Measurements from ENCODE around the gene AQP3. TPM values are rescaled to one million over a fixed set of nuclear protein-coding genes. Genes with fewer than 3 reads are reported as not detected.

AQP3 gene
- total RNA-seq, 1 experiment from 2014 or later = 1.0 TPM

- in situ Hi-C loops (cut with HindIII; ENCODE audit: low pct_unique_long_range_greater_than_20kb, low sequenced_read_pairs) = no loop called here
- no peak overlapping the region for H3K4me3 ChIP-seq (ENCODE audit: low read depth in 2 of 2, low read length in 2 of 2)
- H3K4me1 ChIP-seq (ENCODE audit: control insufficient read depth, insufficient read depth, low read length) = peaks cover 7% of the 10 kb centered on the region; the same call in 1 of the 2 replicates
- intact Hi-C loops (cut with micrococcal nuclease; ENCODE audit: unreplicated experiment) = no loop called here
- POLR2A ChIA-PET = no interaction called here
- H3K36me3 ChIP-seq (ENCODE audit: control insufficient read depth, insufficient read depth, low read length) = peaks cover 17% of the 10 kb centered on the region
- no peak overlapping the region for H3K27ac ChIP-seq (ENCODE audit: low read length)
- TF ChIP-seq TCF7L2 (IDR thresholded peaks at IDR 0.05; ENCODE audit: low read depth, low read length) (no peak), POLR2AphosphoS5 (IDR thresholded peaks at IDR 0.05; ENCODE audit: low read depth, low read length) (no peak), REST (IDR thresholded peaks at IDR 0.05; ENCODE audit: insufficient read depth in 1 of 2, low read depth in 2 of 2, low read length in 1 of 2) (no peak), SIN3A (IDR thresholded peaks at IDR 0.05; ENCODE audit: borderline replicate concordance, insufficient read depth, low read depth, low read length) (no peak), CTCF (IDR thresholded peaks at IDR 0.05) (no peak)
- CTCF ChIA-PET = interaction anchor here (0.6 kb wide), 2 partner anchors 44 to 173 kb away, joined by 3 to 20 read pairs; partner anchors contain the start of gene NFX1
- ATAC-seq (no peak), DNase-seq (ENCODE audit: low read depth, low spot score) (no peak)
- H3K9me3 ChIP-seq (ENCODE audit: control insufficient read depth, insufficient read depth, low read depth, low read length) = no peaks in the 10 kb centered on the region
- H3K27me3 ChIP-seq (ENCODE audit: control insufficient read depth, insufficient read depth, low read length) = no peaks in the 10 kb centered on the region
- BruUV-seq (replicated peaks) = no TSS peak
Observed at GRCh38 chr9:33463151-33463550, 15.8 kb upstream of the AQP3 start.

- no peaks in the 10 kb centered on the region for H3K9me3 ChIP-seq (ENCODE audit: control insufficient read depth, insufficient read depth, low read depth, low read length)
- intact Hi-C loops (cut with micrococcal nuclease; ENCODE audit: unreplicated experiment) (no loop called here), in situ Hi-C loops (cut with HindIII; ENCODE audit: low pct_unique_long_range_greater_than_20kb, low sequenced_read_pairs) (no loop called here)
- POLR2A ChIA-PET = interaction anchor here (0.6 kb wide), 1 partner anchor 58 kb away, joined by 5 read pairs; no protein-coding TSS in a partner anchor
- DNase-seq (ENCODE audit: low read depth, low spot score) (no peak), ATAC-seq (no peak)
- H3K4me1 ChIP-seq (ENCODE audit: control insufficient read depth, insufficient read depth, low read length) = peaks cover 7% of the 10 kb centered on the region; the same call in 1 of the 2 replicates
- peaks cover 14% of the 10 kb centered on the region for H3K36me3 ChIP-seq (ENCODE audit: control insufficient read depth, insufficient read depth, low read length)
- H3K4me3 ChIP-seq (ENCODE audit: low read depth in 2 of 2, low read length in 2 of 2) = no peak overlapping the region
- no peaks in the 10 kb centered on the region for H3K27me3 ChIP-seq (ENCODE audit: control insufficient read depth, insufficient read depth, low read length)
- CTCF ChIA-PET = interaction anchor here (1.1 kb wide), 1 partner anchor 162 kb away, joined by 3 read pairs; no protein-coding TSS in a partner anchor
- BruUV-seq (replicated peaks) = no TSS peak
- no peak for TF ChIP-seq SIN3A (IDR thresholded peaks at IDR 0.05; ENCODE audit: borderline replicate concordance, insufficient read depth, low read depth, low read length)
- TF ChIP-seq TCF7L2 (IDR thresholded peaks at IDR 0.05; ENCODE audit: low read depth, low read length) = no peak
- TF ChIP-seq POLR2AphosphoS5 (IDR thresholded peaks at IDR 0.05; ENCODE audit: low read depth, low read length) = no peak
- TF ChIP-seq CTCF (IDR thresholded peaks at IDR 0.05) = no peak
- no peak for TF ChIP-seq REST (IDR thresholded peaks at IDR 0.05; ENCODE audit: insufficient read depth in 1 of 2, low read depth in 2 of 2, low read length in 1 of 2)
- H3K27ac ChIP-seq (ENCODE audit: low read length) = no peak overlapping the region
Observed at GRCh38 chr9:33461492-33461891, 14.1 kb upstream of the AQP3 start.
